GM21576 (cell line): ENCODE results near the gene REM1.
"Not testable (repeated sequence)": the region's sequence is repeated elsewhere in the genome, so short reads cannot be mapped to it uniquely, and the experiment has no call there.

ENCODE experiments used
- ATAC-seq: cut with Tn5 transposase; IDR thresholded peaks from one replicate; pipeline ENCODE4 v1.9.1; 2021; ENCODE audit warnings: mild to moderate bottlenecking, moderate library complexity; ENCODE audit not compliant: unreplicated experiment

Gene REM1, protein sequence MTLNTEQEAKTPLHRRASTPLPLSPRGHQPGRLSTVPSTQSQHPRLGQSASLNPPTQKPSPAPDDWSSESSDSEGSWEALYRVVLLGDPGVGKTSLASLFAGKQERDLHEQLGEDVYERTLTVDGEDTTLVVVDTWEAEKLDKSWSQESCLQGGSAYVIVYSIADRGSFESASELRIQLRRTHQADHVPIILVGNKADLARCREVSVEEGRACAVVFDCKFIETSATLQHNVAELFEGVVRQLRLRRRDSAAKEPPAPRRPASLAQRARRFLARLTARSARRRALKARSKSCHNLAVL

GRCh38 chr20:31474758-31475427 lies at the start of gene REM1, which contains the start of gene DEFB124:
Gene REM1 (plus strand): TSS chr20:31475288. CDS start chr20:31476446, 1,158 bp downstream.
Gene DEFB124 (minus strand): TSS chr20:31475127. CDS start chr20:31473013, 2,114 bp downstream.
- ATAC-seq, result no peak

DNA sequence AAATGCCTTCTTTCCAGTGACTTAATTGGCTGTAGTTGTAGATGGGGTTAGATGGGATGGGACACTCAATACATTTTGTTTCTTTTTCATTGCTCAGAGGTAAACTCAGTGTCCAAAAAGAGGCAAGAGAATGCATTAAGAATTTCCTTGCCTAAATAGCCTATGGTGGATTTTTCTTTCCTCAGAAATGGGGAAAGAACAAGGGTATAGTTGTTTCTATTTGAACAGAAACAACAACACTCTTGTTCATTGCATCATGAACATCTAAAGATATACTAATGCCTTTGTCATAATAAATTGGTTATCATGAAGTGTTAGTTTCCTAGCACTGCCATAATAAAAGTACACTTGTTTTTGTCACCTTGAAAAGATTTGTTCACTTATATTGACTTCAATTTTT lies 49.3 kb upstream of the REM1 start:
- no peak for ATAC-seq

DNA sequence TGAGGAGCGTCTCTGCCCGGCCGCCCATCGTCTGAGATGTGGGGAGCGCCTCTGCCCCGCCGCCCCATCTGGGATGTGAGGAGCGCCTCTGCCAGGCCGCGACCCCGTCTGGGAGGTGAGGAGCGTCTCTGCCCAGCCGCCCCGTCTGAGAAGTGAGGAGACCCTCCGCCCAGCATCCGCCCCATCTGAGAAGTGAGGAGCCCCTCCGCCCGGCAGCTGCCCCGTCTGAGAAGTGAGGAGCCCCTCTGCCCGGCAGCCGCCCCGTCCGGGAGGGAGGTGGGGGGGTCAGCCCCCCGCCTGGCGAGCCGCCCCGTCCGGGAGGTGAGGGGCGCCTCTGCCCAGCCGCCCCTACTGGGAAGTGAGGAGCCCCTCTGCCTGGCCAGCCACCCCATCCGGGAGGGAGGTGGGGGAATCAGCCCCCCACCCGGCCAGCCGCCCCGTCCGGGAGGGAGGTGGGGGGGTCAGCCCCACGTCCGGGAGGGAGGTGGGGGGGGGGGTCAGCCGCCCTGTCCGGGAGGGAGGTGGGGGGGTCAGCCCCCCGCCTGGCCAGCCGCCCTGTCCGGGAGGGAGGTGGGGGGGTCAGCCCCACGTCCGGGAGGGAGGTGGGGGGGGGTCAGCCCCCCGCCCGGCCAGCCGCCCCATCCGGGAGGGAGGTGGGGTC lies 48.1 kb upstream of the REM1 start:
- not testable (repeated sequence) for ATAC-seq

- ATAC-seq, result not testable (repeated sequence)
Observed at GRCh38 chr20:31427576-31427975, 47.5 kb upstream of the REM1 start.

GRCh38 chr20:31430568-31431115 lies 44.4 kb upstream of the REM1 start:
- no peak for ATAC-seq

- ATAC-seq, result no peak
Observed at GRCh38 chr20:31440012-31440659, 35.0 kb upstream of the REM1 start, which contains the start of gene DEFB123. Gene DEFB123 (plus strand): TSS chr20:31440632. CDS start chr20:31440699, 67 bp downstream.

- no peak for ATAC-seq
Observed at GRCh38 chr20:31446084-31446819, 28.8 kb upstream of the REM1 start.

DNA sequence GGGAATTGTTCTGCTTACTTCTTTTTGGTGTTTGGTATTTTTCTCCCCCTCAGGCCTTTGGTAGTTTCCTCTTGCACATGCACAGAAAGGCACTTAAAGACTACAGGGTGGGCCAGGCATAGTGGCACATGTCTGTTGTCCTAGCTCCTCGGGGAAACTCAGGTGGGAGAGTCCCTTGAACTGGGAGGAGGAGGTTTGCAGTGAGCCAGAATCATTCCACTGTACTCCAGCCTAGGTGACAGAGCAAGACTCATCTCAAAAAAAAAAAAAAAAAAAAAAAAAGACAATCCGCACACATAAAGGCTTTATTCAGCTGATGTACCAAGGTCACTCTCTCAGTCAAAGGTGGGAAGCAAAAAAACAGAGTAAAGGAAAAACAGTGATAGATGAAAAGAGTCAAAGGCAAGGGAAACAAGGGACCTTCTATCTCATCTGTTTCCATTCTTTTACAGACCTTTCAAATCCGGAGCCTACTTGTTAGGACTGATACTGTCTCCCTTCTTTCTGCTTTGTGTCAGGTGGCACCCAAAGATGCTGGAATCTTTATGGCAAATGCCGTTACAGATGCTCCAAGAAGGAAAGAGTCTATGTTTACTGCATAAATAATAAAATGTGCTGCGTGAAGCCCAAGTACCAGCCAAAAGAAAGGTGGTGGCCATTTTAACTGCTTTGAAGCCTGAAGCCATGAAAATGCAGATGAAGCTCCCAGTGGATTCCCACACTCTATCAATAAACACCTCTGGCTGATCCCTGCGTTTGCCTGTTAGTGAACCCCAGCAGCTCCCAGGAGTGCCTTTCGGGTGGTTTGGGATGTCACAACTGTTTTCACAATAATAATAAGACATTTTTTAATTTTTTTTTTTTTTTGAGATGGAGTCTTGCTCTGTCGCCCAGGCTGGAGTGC lies 25.3 kb upstream of the REM1 start:
- no peak for ATAC-seq

GRCh38 chr20:31452575-31452974 lies 22.5 kb upstream of the REM1 start:
- ATAC-seq, result no peak

DNA sequence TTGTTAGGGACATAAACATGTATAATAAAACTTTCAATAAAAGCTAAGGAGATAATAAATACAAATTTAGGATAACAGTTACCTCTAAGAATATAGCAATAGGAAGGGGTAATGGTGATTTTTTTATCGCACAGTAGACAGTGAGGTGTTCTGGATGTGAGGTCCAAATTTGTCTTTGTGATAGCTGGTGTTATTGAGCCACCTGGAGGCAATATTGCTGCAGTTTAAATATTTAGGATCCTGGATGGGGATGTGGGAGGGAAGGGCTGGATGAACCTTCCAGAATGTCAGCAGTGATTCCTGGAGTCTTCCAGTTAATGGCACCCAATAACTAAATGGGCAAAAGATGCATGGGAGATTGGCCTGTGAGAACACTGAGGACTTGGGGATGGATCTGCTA lies 20.7 kb upstream of the REM1 start:
- no peak for ATAC-seq

GRCh38 chr20:31470946-31471345 lies 4.1 kb upstream of the REM1 start:
- ATAC-seq, result not testable (repeated sequence)

- no peak for ATAC-seq
Observed at GRCh38 chr20:31472395-31473330, 2.4 kb upstream of the REM1 start.

- no peak for ATAC-seq
Observed at GRCh38 chr20:31473331-31474096, 1.6 kb upstream of the REM1 start.

DNA sequence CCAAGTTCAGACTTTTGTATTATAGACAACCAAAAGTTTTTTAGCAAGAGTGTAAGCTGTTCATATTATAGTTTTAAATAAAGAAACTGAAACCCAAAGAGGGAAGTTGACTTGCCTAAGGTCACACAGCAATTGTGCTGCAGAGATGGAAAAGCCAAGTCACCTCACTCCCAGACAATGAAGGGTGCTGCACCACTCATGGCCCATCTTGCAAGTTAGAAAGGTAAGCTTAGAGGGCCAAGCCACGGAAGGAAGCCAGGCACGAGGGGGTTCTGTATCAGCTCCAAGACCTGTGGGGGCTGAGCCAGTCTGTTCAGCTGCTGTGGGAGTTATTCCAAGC lies 1.0 kb upstream of the REM1 start:
- ATAC-seq, result peak; percentile 75

- ATAC-seq, result no peak
Observed at GRCh38 chr20:31475472-31476293, 595 bp downstream of the REM1 start.

- ATAC-seq, result no peak
Observed at GRCh38 chr20:31476294-31476585, 1.2 kb downstream of the REM1 start.
